K562 (cell line): ENCODE data around the gene RNF144A. TPM values are rescaled to one million over a fixed set of nuclear protein-coding genes. Genes with fewer than 3 reads are reported as not detected.

Experiments used
- ATAC-seq: fragments of 200-7000 bp; cut with Tn5 transposase; 3 replicates; pipeline ENCODE4 v1.9.1; 2020; ENCODE audit warnings: moderate library complexity
- BruUV-seq: library from RNA; stranded (reverse); fragments of 400-500 nt; replicated peaks from 2 replicates; lab custom pipeline; 2021; lab: Mats Ljungman, UMichigan
- CTCF ChIA-PET: fragments of 300-600 bp; formaldehyde crosslinking; extraction: SDS; loops from one replicate; lab custom pipeline; 2021; ENCODE audit warnings: low intra/inter-chr PET ratio; lab: Yijun Ruan, JAX
- POLR2A ChIA-PET: fragments of 300-600, 350-650 bp; sonication (Branson Sonifier 250); formaldehyde crosslinking; extraction: SDS; loops from one replicate; lab custom pipeline; 2021; ENCODE audit warnings: antibody characterized with exemption, inconsistent platforms; lab: Yijun Ruan, JAX
- DNase-seq, 4 experiments: peaks; one replicate each; pipeline versions ENCODE4 v3.0.0 to v3.0.0-alpha.2; 2011 to 2018; ENCODE audit warnings: low spot score in 3 of 4, mixed read lengths in 3 of 4; ENCODE audit errors: extremely low read depth in 1 of 4
- FAIRE-seq: peaks from 2 replicates; lab custom pipeline; 2011; peaks lifted over from hg19 to GRCh38; lab: Jason Lieb, UNC
- H2AFZ ChIP-seq: 2 replicates; pipeline ENCODE4 v1.6.0; 2011; ENCODE audit warnings: low read depth, low read length, control low read depth, inconsistent platforms
- H3K27ac ChIP-seq: fragments of 200-600 bp; 3 replicates; pipeline ENCODE4 v1.8.0; 2011; ENCODE audit warnings: low read depth, mild to moderate bottlenecking, control low read depth, inconsistent platforms, low read length, moderate library complexity, mixed read lengths; ENCODE audit errors: extremely low read depth
- H3K27me3 ChIP-seq, 2 experiments: fragments of 300-600 bp in 1 of 2; 2 replicates in 1 of 2; 3 replicates in 1 of 2; pipeline versions ENCODE4 v1.6.0 to v1.8.0; 2011; ENCODE audit warnings: inconsistent platforms in 2 of 2, low read length in 2 of 2, mild to moderate bottlenecking in 1 of 2, mixed read lengths in 1 of 2, moderate library complexity in 1 of 2; ENCODE audit not compliant: control insufficient read depth in 2 of 2, insufficient read depth in 2 of 2
- H3K36me3 ChIP-seq: fragments of 300-600 bp; 3 replicates; pipeline ENCODE4 v1.8.0; 2011; ENCODE audit warnings: mild to moderate bottlenecking, low read length, inconsistent platforms; ENCODE audit not compliant: control insufficient read depth, insufficient read depth
- H3K4me1 ChIP-seq, 2 experiments: fragments of 200-600 bp in 1 of 2; replicated peaks in 1 of 2; 2 replicates in 1 of 2; 3 replicates in 1 of 2; pipeline versions ENCODE4 v1.5.1 to v1.8.0; 2011; ENCODE audit warnings: inconsistent platforms in 2 of 2, low read length in 2 of 2, mild to moderate bottlenecking in 1 of 2, mixed read lengths in 1 of 2, moderate library complexity in 1 of 2; ENCODE audit not compliant: control insufficient read depth in 2 of 2, insufficient read depth in 2 of 2
- H3K4me2 ChIP-seq: 2 replicates; pipeline ENCODE4 v1.6.1; 2011; ENCODE audit warnings: low read length, control low read depth, inconsistent platforms, mixed read lengths; ENCODE audit not compliant: insufficient read depth
- H3K4me3 ChIP-seq: fragments of 200-600 bp; sonication (generic), shearing (Covaris generic); 2 replicates; pipeline ENCODE4 v1.5.1; 2016; ENCODE audit warnings: control low read depth, inconsistent platforms
- H3K79me2 ChIP-seq: fragments of 200-600 bp; 3 replicates; pipeline ENCODE4 v1.8.0; 2011; ENCODE audit warnings: low read length, inconsistent platforms; ENCODE audit not compliant: control insufficient read depth, insufficient read depth
- H3K9ac ChIP-seq, 2 experiments: 2 replicates each; pipeline versions ENCODE4 v1.6.0 to v1.6.1; 2011; ENCODE audit warnings: low read depth in 2 of 2, low read length in 2 of 2, control low read depth in 1 of 2, inconsistent platforms in 1 of 2, mild to moderate bottlenecking in 1 of 2, mixed read lengths in 1 of 2; ENCODE audit not compliant: insufficient read depth in 1 of 2
- H3K9me1 ChIP-seq: one replicate; pipeline ENCODE4 v1.6.0; 2011; ENCODE audit warnings: inconsistent platforms, mild to moderate bottlenecking, low read length, moderate library complexity; ENCODE audit not compliant: control insufficient read depth, insufficient read depth
- H3K9me3 ChIP-seq: replicated peaks from 2 replicates; pipeline ENCODE4 v1.5.1; 2011; ENCODE audit warnings: low read depth, low read length, inconsistent platforms; ENCODE audit not compliant: control insufficient read depth, insufficient read depth
- H4K20me1 ChIP-seq: replicated peaks from 2 replicates; pipeline ENCODE4 v1.6.1; 2011; ENCODE audit warnings: low read length, inconsistent platforms, mixed read lengths; ENCODE audit not compliant: control insufficient read depth, insufficient read depth
- NUFIP1 ChIP-seq: fragments of 450-650 bp; IDR thresholded peaks from 2 replicates; pipeline ENCODE4 v1.6.1; 2018; ENCODE audit not compliant: partially characterized antibody
- ZC3H11A ChIP-seq: IDR thresholded peaks from 2 replicates; pipeline ENCODE4 v1.6.1; 2012; ENCODE audit warnings: low read depth, low read length, improper control_type of control experiment
- WGBS: fragments of 100-300 bp; shearing (Covaris generic); methylation state at CpG from one replicate; pipeline ENCODE4 v1.1.6; 2016; ENCODE audit warnings: low coverage, mixed read lengths; ENCODE audit not compliant: insufficient coverage; ENCODE audit errors: missing lambda C conversion rate; 5-methylcytosine and 5-hydroxymethylcytosine counted together
- in situ Hi-C: fragments of 300-500 bp; cut with MboI; formaldehyde crosslinking; loops from 4 replicates; pipeline ENCODE4 v1.15.0; 2018; ENCODE audit warnings: inconsistent platforms, mixed read lengths
- intact Hi-C: fragments of 100-400 bp; cut with micrococcal nuclease; formaldehyde crosslinking; loops from 2 replicates; pipeline ENCODE4 v1.14.2; 2022
- polyA plus RNA-seq, 8 experiments: library from polyadenylated mRNA; depleted of rRNA in 4 of 8; stranded (reverse) in 5 of 8; unstranded in 3 of 8; fragments of >200 nt; fragmentation: Nextera tagmentation in 2 of 8; fragmentation: Illumina TruSeq in 1 of 8; extraction: Ambion mirVana in 2 of 8; extraction: Trizol in 1 of 8; gene quantifications; 2 replicates each; pipeline versions ENCODE4 v1.2.1 to v1.2.3, GENCODE V29; 2011 to 2014; ENCODE audit warnings: inconsistent platforms in 1 of 8, missing spikeins in 1 of 8
- total RNA-seq, 7 experiments: library from RNA; depleted of rRNA in 6 of 7; stranded (reverse); fragments of >200 nt in 6 of 7; fragmentation: Illumina TruSeq in 2 of 7; extraction: Trizol in 2 of 7; gene quantifications; 2 replicates each; pipeline versions ENCODE4 v1.2.1 to v1.2.3, GENCODE V29; 2011 to 2021; ENCODE audit warnings: low replicate concordance in 1 of 7
- TF ChIP-seq, protein P1 (sequence below): fragments of 200-400 bp; formaldehyde crosslinking; IDR thresholded peaks from 2 replicates; pipeline ENCODE4 v1.6.1; 2017; ENCODE audit warnings: mild to moderate bottlenecking, low read depth, low read length, moderate library complexity

The RNF144A gene
- total and polyA plus RNA-seq, 9 of the 15 experiments (the other 6 are each of a cell fraction or from before 2014, with no cell fraction given) = 0.96 to 11.3 (median 6.2) TPM

DNA sequence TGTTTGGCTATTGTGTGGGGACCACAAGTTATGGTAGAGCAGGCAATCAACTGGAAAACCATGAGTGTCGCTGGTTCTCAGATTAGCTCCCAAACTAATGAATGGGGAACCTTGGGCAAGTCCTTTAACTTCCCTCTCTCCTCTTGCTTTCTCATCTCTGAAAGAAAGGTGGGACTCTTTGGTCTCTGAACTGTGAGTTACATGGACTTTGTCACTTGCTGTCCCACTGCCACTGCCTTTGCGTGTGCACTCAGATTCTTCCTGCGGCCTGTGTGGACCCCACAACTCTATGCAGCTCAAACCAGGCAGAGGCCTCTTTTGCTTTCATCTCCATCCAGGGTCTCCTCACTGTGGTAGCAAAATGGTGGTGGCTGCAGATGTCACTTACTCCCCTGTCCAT is 86.7 kb downstream of the RNF144A start:
- no TSS peak for BruUV-seq
- Histone ChIP-seq H3K36me3 (no peaks in the 10 kb centered on the region), H3K4me1 (peaks cover 14 to 20% of the 10 kb centered on the region in 2 experiments), H3K27ac (no peak overlapping the region), H3K9me3 (no peaks in the 10 kb centered on the region), H3K4me3 (no peak overlapping the region), H3K79me2 (no peaks in the 10 kb centered on the region), H2AFZ (no peak overlapping the region), H3K9me1 (no peaks in the 10 kb centered on the region), H3K27me3 (no peaks in the 10 kb centered on the region), H3K4me2 (no peak overlapping the region), H3K9ac (no peak overlapping the region), H4K20me1 (0 out of 2 replicates have a peak, but pooled peaks cover 5% of the 10 kb centered on the region)
- FAIRE-seq (no peak), DNase-seq (no peak), ATAC-seq (no peak)
- intact Hi-C loops (no loop called here), in situ Hi-C loops (loop anchor here (25.0 kb wide), 1 partner anchor 167 kb away; no protein-coding TSS in a partner anchor)
- no peak for TF ChIP-seq ZC3H11A
- TF ChIP-seq NUFIP1 = no peak
- TF ChIP-seq, protein P1, sequence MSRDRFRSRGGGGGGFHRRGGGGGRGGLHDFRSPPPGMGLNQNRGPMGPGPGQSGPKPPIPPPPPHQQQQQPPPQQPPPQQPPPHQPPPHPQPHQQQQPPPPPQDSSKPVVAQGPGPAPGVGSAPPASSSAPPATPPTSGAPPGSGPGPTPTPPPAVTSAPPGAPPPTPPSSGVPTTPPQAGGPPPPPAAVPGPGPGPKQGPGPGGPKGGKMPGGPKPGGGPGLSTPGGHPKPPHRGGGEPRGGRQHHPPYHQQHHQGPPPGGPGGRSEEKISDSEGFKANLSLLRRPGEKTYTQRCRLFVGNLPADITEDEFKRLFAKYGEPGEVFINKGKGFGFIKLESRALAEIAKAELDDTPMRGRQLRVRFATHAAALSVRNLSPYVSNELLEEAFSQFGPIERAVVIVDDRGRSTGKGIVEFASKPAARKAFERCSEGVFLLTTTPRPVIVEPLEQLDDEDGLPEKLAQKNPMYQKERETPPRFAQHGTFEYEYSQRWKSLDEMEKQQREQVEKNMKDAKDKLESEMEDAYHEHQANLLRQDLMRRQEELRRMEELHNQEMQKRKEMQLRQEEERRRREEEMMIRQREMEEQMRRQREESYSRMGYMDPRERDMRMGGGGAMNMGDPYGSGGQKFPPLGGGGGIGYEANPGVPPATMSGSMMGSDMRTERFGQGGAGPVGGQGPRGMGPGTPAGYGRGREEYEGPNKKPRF = no peak
- ChIA-PET POLR2A (interaction anchor here (0.6 to 0.7 kb wide), 2 partner anchors 26 to 27 kb away, joined by 3 to 4 read pairs; no protein-coding TSS in a partner anchor), CTCF (no interaction called here)
- 81% methylated on average over 3 of the region's 3 CpGs for WGBS
